ENCODE results near the gene STK32C. TPM values are rescaled to one million over a fixed set of nuclear protein-coding genes. Genes with fewer than 3 reads are reported as not detected.
"Not testable (repeated sequence)": the region's sequence is repeated elsewhere in the genome, so short reads cannot be mapped to it uniquely, and the experiment has no call there.

Gene STK32C
- total RNA-seq, 4 donors from 2014 or later, result 3.3 to 5.7 (median 3.5) TPM

DNA sequence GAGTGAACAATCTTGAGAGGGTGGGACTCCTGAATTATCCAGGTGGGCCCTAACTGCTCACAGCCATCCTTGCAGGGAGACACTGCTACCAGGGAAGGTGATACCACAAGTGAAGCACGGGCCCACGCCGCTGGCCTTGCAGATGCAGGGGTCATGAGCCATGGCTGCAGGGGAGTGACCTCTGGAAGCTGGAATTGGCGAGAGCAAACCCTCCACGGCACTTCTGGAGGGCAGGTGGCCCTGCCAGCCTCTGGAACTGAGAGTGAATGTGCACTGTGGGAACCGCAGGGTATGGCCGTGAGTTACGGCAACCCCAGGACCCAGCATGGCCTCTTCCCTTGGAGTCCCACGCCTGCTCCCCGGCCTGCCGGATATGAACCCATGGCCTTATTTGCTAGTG, 37.5 kb downstream of the STK32C start:
- WGBS, 2 donors, result 80 to 100% methylated on average over 2 of the region's 11 CpGs
- Histone ChIP-seq H3K36me3 (no peaks in the 10 kb centered on the region), H3K4me3 (replicated peaks in 1 of 3) (no peak overlapping the region), H3K4me1 (no peaks in the 10 kb centered on the region), H3K27ac (no peak overlapping the region), H3K9me3 (no peaks in the 10 kb centered on the region), H3K27me3 (no peaks in the 10 kb centered on the region)
- no peak for TF ChIP-seq POLR2A (IDR thresholded peaks at IDR 0.05)
- TF ChIP-seq, protein P1, sequence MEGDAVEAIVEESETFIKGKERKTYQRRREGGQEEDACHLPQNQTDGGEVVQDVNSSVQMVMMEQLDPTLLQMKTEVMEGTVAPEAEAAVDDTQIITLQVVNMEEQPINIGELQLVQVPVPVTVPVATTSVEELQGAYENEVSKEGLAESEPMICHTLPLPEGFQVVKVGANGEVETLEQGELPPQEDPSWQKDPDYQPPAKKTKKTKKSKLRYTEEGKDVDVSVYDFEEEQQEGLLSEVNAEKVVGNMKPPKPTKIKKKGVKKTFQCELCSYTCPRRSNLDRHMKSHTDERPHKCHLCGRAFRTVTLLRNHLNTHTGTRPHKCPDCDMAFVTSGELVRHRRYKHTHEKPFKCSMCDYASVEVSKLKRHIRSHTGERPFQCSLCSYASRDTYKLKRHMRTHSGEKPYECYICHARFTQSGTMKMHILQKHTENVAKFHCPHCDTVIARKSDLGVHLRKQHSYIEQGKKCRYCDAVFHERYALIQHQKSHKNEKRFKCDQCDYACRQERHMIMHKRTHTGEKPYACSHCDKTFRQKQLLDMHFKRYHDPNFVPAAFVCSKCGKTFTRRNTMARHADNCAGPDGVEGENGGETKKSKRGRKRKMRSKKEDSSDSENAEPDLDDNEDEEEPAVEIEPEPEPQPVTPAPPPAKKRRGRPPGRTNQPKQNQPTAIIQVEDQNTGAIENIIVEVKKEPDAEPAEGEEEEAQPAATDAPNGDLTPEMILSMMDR (IDR thresholded peaks at IDR 0.05), result no peak
- DNase-seq, result no peak
- intact Hi-C loops (cut with DNase I), result no loop called here

DNA sequence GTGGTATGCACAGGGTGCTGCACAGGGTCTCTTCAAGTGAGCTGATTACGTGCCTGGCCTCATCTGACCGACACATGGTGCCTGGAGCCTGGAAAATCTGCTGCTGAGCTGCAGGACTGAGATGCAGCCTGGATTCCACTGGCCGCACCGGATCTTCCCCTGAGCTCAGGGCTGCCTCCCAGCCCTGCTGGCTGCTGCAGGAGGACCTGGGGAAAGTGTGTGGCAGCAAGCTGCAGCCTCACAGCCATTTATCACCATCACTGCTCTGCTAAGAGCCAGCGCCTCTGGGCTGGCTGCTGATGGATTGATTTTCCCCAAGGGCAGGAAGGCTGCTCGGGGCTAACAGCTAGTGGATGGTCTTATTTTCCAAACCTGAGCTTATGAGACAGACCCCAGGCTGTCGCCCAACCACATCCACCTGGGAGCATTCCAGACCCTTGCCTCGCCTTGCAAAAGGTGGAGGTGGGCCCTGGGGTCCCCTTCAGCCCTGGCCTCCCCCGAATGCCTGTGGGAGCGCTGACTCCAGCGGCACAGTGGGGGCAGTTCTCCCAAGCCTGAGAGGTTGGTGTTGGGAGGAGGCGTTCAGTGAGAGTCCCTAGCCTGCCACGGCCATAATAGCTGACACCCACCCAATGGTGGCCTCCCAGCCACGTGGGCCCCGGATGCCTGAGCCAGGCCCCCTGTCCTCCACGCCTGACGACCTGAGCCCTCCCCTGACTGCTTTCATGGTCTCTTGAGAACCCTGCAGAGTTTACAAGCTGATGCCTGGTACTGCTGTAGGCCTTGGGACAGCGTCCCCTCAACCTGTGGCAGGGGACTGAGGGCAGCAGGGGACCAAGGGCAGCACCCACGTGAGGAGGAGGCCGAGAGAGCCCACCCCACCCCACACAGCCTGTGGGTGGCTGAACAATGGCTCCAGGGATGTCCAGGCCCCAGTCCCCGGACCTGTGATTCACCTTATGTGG, 38.2 kb downstream of the STK32C start:
- intact Hi-C loops (cut with DNase I), result no loop called here
- Histone ChIP-seq H3K27me3 (no peaks in the 10 kb centered on the region), H3K9me3 (no peaks in the 10 kb centered on the region), H3K36me3 (no peaks in the 10 kb centered on the region), H3K27ac (no peak overlapping the region), H3K4me1 (no peaks in the 10 kb centered on the region), H3K4me3 (replicated peaks in 1 of 3) (no peak overlapping the region)
- DNase-seq, result no peak
- WGBS, 2 donors, result 76% methylated on average over 14 of the region's 21 CpGs; no CpG with 5 or more reads in 1 of the 2 donors
- TF ChIP-seq, protein P1 (IDR thresholded peaks at IDR 0.05), result no peak
- TF ChIP-seq POLR2A (IDR thresholded peaks at IDR 0.05), result no peak

DNA sequence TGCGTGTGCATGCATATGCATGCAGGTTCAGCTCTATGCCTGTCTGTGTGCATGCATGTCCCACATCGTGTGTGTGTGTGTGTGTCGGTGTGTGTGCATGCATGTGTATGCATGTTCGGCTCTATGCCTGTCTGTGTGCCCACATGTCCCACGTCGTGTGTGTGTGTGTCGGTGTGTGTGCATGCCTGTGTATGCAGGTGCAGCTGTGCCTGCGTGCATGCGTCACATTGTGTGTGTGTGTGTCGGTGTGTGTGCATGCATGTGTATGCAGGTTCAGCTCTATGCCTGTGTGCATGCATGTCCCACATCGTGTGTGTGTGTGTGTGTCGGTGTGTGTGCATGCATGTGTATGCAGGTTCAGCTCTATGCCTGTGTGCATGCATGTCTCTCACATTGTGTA, 39.8 kb downstream of the STK32C start:
- intact Hi-C loops (cut with DNase I); H3K4me3 ChIP-seq (replicated peaks in 1 of 3); H3K27me3 ChIP-seq; H3K4me1 ChIP-seq; DNase-seq; H3K36me3 ChIP-seq; H3K27ac ChIP-seq; H3K9me3 ChIP-seq: not testable (repeated sequence)
- WGBS, 2 donors, result 93 to 99% methylated on average over 10 to 12 of the region's 12 CpGs

DNA sequence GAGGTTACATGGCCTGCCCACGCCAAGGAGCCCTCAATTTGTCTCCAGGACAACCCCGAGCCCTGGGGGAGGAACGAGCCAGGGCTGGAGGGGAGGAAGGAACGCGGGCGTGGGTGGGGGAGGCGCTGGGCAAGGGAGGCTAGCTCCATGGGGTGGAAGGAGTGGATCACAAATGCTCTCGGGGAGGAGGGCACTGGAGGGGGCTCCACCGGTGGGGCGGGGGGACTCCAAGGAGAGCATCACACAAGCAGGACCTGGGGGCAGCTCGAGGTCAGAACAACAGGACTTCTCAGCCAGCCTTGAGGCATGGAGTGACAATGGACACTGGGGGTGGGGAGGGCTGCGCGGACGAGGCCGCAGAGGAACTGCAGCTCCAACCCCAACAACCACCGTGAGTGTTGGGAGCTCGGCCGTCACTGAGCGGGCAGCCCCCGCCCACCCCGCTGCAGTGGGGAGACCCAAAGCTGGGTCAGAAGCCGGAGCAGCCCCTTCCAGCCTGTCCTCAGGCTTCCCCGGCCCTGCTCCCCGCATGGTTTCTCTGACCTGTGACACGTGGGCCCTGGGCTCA, 41.1 kb downstream of the STK32C start:
- WGBS, 2 donors, result 41 to 51% methylated on average over 15 to 17 of the region's 25 CpGs
- H3K9me3 ChIP-seq, result no peaks in the 10 kb centered on the region
- intact Hi-C loops (cut with DNase I), result no loop called here
- H3K27me3 ChIP-seq, result no peaks in the 10 kb centered on the region
- DNase-seq, result no peak
- no peak overlapping the region for H3K27ac ChIP-seq
- H3K4me1 ChIP-seq, result no peaks in the 10 kb centered on the region
- no peaks in the 10 kb centered on the region for H3K36me3 ChIP-seq
- no peak overlapping the region for H3K4me3 ChIP-seq (replicated peaks in 1 of 3)
- TF ChIP-seq POLR2A (IDR thresholded peaks at IDR 0.05), result no peak
- TF ChIP-seq, protein P1 (IDR thresholded peaks at IDR 0.05), result no peak

DNA sequence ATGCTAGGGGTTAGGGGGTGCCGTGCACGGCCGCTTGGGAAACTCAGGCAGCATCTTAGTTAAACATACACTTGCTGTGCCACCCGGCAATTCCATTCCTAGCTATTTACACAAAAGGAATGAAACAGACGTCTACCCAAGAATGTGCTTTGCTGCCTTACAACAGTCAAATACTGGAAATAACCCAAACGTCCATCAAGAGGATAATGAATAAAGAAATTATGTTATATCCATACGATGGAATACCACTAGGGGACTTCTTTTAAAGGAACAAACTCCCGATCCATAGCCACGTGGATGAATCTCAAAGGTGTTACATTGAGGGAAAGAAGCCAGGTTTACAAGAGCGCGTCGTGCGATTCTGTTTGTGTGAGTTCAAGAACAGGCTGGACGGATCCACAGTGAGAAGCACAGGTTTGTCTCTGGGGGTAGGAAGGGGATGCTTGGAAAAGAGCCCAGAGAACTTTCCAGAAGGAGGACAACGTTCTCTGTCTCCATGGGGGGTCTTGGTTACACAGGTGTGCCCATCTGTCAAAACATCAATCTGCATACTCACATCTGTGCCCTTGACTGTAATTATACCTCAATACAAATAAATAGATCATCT, 41.8 kb downstream of the STK32C start:
- no peak overlapping the region for H3K4me3 ChIP-seq (replicated peaks in 1 of 3)
- no peak overlapping the region for H3K27ac ChIP-seq

More for the DNA sequence above, 41.8 kb downstream of the STK32C start:
- no peaks in the 10 kb centered on the region for H3K9me3 ChIP-seq
- intact Hi-C loops (cut with DNase I), result no loop called here
- DNase-seq, result no peak
- no peaks in the 10 kb centered on the region for H3K4me1 ChIP-seq
- no peaks in the 10 kb centered on the region for H3K36me3 ChIP-seq
- TF ChIP-seq, protein P1 (IDR thresholded peaks at IDR 0.05), result no peak
- TF ChIP-seq POLR2A (IDR thresholded peaks at IDR 0.05), result no peak
- H3K27me3 ChIP-seq, result no peaks in the 10 kb centered on the region
- 35 to 40% methylated on average over 15 of the region's 15 CpGs for whole genome bisulfite sequencing, 2 donors
